GM21723 (cell line): ENCODE measurements around the gene CFAP299.
"Not testable (repeated sequence)": the region's sequence is repeated elsewhere in the genome, so short reads cannot be mapped to it uniquely, and the experiment has no call there.

Experiments used
- ATAC-seq: cut with Tn5 transposase; IDR thresholded peaks from one replicate; pipeline ENCODE4 v1.9.1; 2021; ENCODE audit warnings: mild to moderate bottlenecking, moderate library complexity; ENCODE audit not compliant: unreplicated experiment

Gene CFAP299

DNA sequence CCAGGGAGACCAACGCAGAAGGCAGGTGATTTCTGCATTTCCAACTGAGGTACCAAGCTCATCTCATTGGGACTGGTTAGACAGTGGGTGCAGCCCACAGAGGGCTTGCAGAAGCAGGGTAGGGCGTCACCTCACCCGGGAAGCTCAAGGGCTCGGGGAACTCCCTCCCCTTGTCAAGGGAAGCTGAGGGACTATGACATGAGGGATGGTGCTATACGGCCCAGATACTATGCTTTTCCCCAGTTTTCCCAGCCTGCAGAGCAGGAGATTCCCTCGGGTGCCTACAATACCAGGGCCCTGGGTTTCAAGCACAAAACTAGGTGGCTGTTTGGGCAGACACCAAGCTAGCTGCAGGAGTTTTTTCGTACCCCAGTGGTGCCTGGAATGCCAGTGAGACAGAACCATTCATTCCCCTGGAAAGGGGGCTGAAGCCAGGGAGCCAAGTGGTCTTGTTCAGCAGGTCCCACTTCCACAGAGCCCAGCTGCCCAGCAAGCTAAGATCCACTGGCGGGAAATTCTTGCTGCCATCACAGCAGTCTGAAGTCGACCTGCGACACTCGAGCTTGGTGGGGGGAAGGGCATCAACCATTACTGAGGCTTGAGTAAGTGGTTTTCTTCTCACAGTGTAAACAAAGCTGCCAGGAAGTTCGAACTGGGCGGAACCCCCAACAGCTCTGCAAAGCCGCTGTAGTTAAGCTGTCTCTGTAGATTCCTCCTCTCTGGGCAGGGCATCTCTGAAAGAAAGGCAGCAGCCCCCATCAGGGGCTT is 103.9 kb downstream of the CFAP299 start:
- not testable (repeated sequence) for ATAC-seq

GRCh38 chr4:80446248-80446647 is 110.7 kb downstream of the CFAP299 start:
- ATAC-seq, result no peak

GRCh38 chr4:80446664-80447063 is 111.1 kb downstream of the CFAP299 start:
- no peak for ATAC-seq

GRCh38 chr4:80447493-80447892 is 112.0 kb downstream of the CFAP299 start:
- ATAC-seq, result no peak

DNA sequence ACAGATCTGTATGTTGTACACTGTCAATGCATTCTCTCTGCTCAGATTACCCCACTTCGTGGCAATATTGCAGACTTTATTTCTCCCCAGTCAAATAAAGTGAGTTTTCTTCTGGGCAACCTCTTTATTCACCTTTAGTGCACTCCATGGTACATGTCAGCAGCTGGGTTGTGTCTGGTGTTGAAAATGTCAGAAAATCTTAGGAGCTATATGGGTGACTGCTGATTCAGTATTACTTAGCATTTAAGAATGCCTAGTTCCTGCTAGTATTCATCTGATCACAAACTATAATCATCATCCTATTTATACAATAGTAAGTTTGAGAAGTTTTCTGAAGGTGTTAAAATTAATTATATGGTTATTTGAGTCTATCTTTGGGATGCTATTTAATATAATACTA is 112.5 kb downstream of the CFAP299 start:
- no peak for ATAC-seq

GRCh38 chr4:80452055-80452454 is 116.5 kb downstream of the CFAP299 start:
- ATAC-seq, result no peak

DNA sequence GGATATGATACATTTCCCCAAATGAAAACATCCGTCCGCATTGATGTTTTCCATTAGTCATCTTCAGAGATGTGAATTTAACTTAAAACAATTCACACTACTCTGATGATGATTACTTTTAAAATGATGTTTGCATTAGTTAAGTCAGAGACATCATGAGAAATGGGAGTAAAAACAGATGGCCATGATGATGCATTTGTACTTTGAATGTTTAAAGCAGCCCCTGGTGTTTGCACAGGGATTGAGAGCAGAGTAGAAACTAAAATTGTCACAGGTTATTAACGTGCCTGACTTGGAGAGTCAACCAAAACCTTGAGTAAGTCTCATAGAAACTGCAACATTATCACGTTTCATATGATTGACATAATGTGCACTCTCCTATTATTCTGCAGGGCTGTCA is 117.2 kb downstream of the CFAP299 start:
- no peak for ATAC-seq

DNA sequence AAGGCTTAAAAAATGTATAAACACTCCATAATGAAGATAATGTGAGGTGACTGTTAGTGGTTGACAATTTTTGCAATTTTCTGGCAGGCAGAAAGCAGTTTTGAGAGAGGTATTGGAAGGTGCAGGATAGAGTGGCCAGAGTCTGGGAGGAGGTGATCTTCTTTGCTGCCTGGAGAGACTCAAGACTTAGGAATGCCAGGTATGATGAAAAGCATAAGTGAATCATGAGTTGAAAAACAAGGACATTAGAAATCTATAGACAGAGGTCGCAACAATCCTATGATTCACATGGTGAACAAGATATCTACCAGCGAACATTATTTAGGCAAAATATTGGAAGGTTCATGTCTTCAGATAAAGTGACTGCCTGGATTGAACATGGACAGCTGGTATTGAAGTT is 118.5 kb downstream of the CFAP299 start:
- ATAC-seq, result no peak

GRCh38 chr4:80454556-80454955 is 119.0 kb downstream of the CFAP299 start:
- ATAC-seq, result no peak

- ATAC-seq, result no peak
Observed at GRCh38 chr4:80459918-80460473, 124.5 kb downstream of the CFAP299 start.

- no peak for ATAC-seq
Observed at GRCh38 chr4:80461412-80461811, 125.9 kb downstream of the CFAP299 start.

- ATAC-seq, result peak; percentile 70
Observed at GRCh38 chr4:80462621-80463091, 127.1 kb downstream of the CFAP299 start.

DNA sequence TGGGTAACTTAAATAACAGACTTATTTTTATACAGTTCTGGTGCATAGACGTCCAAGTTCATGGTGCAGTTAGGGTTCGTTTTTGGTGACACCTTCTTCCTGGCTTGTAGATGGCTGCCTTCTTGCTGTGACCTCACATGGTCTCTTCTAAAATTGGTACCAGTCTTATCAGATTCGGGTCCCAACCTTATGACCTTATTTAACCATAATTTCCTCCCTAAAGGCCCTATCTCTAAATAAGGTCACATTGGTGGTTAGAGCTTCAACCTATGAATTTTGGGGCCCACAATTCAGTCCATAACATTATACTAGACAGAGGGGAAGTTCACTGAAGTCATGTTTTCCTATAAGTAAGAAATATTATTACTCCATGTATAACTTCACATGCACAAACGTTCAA is 128.0 kb downstream of the CFAP299 start:
- ATAC-seq, result no peak

DNA sequence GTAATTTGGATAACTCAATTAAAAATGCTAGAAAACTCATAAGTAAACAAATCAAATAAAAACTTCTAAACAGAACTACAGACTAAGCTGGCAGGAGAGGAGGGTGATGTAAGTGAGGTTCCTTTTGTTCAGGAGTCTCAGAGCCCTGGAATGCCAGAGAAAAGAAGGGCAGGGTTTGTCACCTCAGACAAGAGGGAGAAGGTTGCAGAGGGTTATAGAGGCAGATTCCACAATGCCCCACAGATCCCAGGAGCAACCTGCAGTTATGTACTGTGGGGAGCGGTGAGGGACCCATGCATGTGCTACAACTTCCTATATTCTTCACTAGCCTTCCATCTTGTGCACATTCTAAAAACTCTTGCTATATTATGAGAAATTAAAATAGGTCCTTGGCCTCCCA is 129.7 kb downstream of the CFAP299 start:
- no peak for ATAC-seq

- no peak for ATAC-seq
Observed at GRCh38 chr4:80465736-80466135, 130.2 kb downstream of the CFAP299 start.

- ATAC-seq, result no peak
Observed at GRCh38 chr4:80466618-80467017, 131.1 kb downstream of the CFAP299 start.

DNA sequence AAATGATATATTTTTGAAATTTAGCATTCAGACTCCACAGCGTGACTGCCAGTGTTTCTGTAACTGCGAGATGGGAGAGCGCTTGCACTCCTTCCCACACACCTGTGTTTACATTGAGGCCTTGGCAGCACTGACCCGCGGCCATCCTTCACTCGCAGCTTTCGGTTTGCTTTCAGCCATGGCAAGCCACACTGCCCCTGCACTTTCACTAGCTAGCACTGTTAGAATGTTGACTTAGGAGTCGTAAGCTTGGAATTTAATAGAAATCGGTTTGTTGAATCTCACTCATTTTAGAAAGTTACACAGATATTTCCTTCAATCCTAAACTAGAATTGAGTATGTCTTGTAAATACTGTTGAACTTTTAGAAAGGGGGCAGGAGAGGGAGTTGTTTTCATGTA is 136.2 kb downstream of the CFAP299 start:
- ATAC-seq, result no peak

DNA sequence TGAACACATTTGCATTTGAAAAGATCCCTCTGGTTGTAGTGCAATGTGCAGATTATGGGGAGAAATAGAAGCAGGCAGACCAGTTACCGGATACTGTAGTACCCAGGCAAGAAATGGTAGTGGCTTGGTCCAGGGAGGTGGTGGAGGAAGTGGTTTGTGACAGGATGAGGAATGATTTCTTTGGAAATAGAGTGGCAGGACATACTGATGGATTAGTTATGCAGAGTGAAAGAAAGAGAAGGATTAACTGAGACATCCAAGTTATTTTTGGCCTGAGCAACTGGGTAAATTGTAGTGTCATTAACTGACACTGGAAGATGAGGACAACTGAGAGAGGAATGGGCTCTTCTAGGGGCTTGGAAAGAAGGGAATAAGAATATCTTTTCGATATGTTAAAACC is 139.7 kb downstream of the CFAP299 start:
- no peak for ATAC-seq

- no peak for ATAC-seq
Observed at GRCh38 chr4:80475798-80476197, 140.3 kb downstream of the CFAP299 start.

DNA sequence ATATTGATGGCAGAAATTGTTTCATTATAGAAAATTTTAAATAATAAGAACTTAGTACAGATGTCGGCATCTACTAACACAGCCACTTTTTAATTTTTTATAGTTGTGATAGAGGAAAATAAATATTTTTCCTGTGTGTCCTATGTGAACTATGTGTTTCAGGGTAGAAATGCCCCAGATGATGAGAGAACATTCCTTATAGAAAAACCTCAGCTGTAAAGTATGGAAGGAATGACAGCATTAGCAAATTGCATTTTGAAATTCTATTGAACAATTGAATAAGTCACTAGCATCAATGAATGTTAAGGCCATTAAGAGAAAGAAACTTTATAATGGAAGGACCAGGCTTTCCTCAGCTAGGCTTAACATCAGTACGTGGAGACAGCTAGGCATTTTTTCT is 149.2 kb downstream of the CFAP299 start:
- ATAC-seq, result no peak

DNA sequence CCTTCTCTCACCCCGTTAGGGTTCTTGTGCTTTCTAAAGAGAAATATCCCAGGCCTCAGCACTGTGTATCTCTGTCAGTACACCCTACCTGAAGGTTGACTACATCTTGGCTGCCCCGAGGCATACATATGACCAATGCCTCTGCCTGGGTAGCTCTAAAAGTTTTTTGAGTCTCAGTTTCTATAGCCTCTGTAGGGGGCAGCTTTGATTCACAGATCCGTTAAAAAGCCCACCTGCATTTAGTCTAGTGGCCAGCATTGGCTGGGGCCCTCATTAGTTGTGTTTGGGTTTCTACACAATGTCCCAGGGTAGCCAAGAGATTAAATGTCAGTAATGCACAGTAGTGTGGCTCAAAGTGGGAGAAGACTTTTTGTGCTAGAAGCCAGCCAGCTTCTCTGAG is 151.1 kb downstream of the CFAP299 start:
- no peak for ATAC-seq

DNA sequence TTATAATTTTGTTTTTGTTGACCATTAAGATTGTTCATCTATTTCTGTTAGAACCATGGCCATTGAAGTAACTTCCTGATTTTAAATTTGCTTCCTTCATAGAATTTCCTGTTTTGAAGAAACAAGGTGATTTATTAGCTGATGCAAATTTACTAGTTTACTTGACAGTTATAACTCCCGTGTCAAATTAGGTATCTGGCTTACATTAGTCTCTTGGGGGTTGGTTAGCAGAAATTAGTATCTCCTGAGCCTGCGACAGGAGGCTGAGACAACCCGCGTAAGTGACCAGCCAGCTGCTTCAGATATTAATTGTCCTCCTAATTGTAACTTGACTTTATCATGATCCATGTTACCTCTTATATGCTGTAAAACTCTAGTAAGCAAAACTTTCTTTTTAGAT is 154.3 kb downstream of the CFAP299 start:
- no peak for ATAC-seq

GRCh38 chr4:80492761-80493160 is 157.2 kb downstream of the CFAP299 start:
- ATAC-seq, result no peak
